HCT116 (cell line): ENCODE measurements around the gene TCFL5.

Experiments
- CEBPB ChIP-seq: IDR thresholded peaks from 2 replicates; pipeline ENCODE4 v1.6.1; 2012; ENCODE audit warnings: low read depth
- CTCF ChIP-seq, 3 experiments: fragments of 200-600 bp in 1 of 3; sonication (generic) in 1 of 3; IDR thresholded peaks in 2 of 3; conservative IDR thresholded peaks in 1 of 3; 2 replicates each; pipeline ENCODE4 v1.5.1; 2012 to 2017; ENCODE audit warnings: low read depth in 2 of 3, low read length in 2 of 3, antibody characterized with exemption in 1 of 3, borderline replicate concordance in 1 of 3, control low read depth in 1 of 3, mild to moderate bottlenecking in 1 of 3, mixed read lengths in 1 of 3, mixed run types in 1 of 3, moderate library complexity in 1 of 3; ENCODE audit not compliant: insufficient read depth in 1 of 3
- ELF1 ChIP-seq: IDR thresholded peaks from 2 replicates; pipeline ENCODE4 v1.6.1; 2012; ENCODE audit warnings: low read depth, borderline replicate concordance
- EZH2 ChIP-seq: fragments of 200-600 bp; sonication (generic); IDR thresholded peaks from 2 replicates; pipeline ENCODE4 v1.6.1; 2017; ENCODE audit warnings: antibody characterized with exemption, mixed run types
- JUND ChIP-seq: IDR thresholded peaks from 2 replicates; pipeline ENCODE4 v1.6.1; 2012
- POLR2A ChIP-seq: IDR thresholded peaks from 2 replicates; pipeline ENCODE4 v1.7.0; 2011; ENCODE audit warnings: borderline replicate concordance; ENCODE audit not compliant: insufficient read depth, insufficient read length; ENCODE audit errors: extremely low read depth
- POLR2AphosphoS5 ChIP-seq: IDR thresholded peaks from 2 replicates; pipeline ENCODE4 v1.6.1; 2011; ENCODE audit warnings: mild to moderate bottlenecking, low read depth, low read length, moderate library complexity
- REST ChIP-seq: IDR thresholded peaks from 2 replicates; pipeline ENCODE4 v1.6.1; 2012; ENCODE audit warnings: low read depth
- SP1 ChIP-seq: IDR thresholded peaks from 2 replicates; pipeline ENCODE4 v1.6.1; 2012; ENCODE audit warnings: low read depth
- SRF ChIP-seq: IDR thresholded peaks from 2 replicates; pipeline ENCODE4 v1.6.1; 2012; ENCODE audit warnings: low read depth
- YY1 ChIP-seq: IDR thresholded peaks from 2 replicates; pipeline ENCODE4 v1.6.1; 2011; ENCODE audit warnings: low read length, low read depth, moderate library complexity, mild to moderate bottlenecking; ENCODE audit not compliant: insufficient replicate concordance; ENCODE audit errors: extremely low read depth
- ZFX ChIP-seq: fragments of 450-650 bp; IDR thresholded peaks from 2 replicates; pipeline ENCODE4 v1.6.1; 2017
- ZNF274 ChIP-seq: fragments of 200-500 bp; sonication (Bioruptor generic); IDR thresholded peaks from 2 replicates; pipeline ENCODE4 v1.6.1; 2014; ENCODE audit warnings: mild to moderate bottlenecking, low read depth, low read length, inconsistent platforms

GRCh38 chr20:62815066-62815991 lies 46.3 kb downstream of the TCFL5 start:
- TF ChIP-seq CTCF (IDR thresholded peaks at IDR 0.05 in 2 of 3, conservative IDR thresholded peaks at IDR 0.05 in 1 of 3; ENCODE audit: borderline replicate concordance in 1 of 3, insufficient read depth in 1 of 3, low read depth in 2 of 3, low read length in 2 of 3) (no peak), POLR2A (no peak), ZNF274 (no peak), POLR2AphosphoS5 (peak; percentile 29), EZH2 (no peak), REST (no peak), YY1 (no peak), CEBPB (no peak), ELF1 (no peak), SP1 (no peak), JUND (no peak), ZFX (no peak), SRF (no peak)
